WTC11 (cell line): Measurements from ENCODE around the gene HPCAL1. TPM values are rescaled to one million over a fixed set of nuclear protein-coding genes. Genes with fewer than 3 reads are reported as not detected.
A peak's percentile ranks its signal among the peaks of the same experiment; 100 is the strongest.

Experiments
- ATAC-seq: fragments of 200-7000 bp; cut with Tn5 transposase; 2 replicates; pipeline ENCODE4 v1.10.0; 2021; ENCODE audit warnings: mild to moderate bottlenecking, moderate library complexity
- CTCF ChIA-PET: fragments of 300-600 bp; sonication (Branson Sonifier 250); formaldehyde crosslinking; loops from one replicate; lab custom pipeline; 2021; ENCODE audit warnings: antibody characterized with exemption; lab: Charles Lee
- POLR2A ChIA-PET: fragments of 350-600 bp; sonication (Branson Sonifier 250); formaldehyde crosslinking; loops from one replicate; lab custom pipeline; 2021; ENCODE audit warnings: antibody characterized with exemption; lab: Charles Lee
- DNase-seq: peaks from one replicate; pipeline ENCODE4 v3.0.0; 2021; ENCODE audit warnings: low spot score
- H3K27ac Mint-ChIP-seq: 2 replicates; pipeline ENCODE4 v1.8.0; 2021; ENCODE audit warnings: mixed read lengths
- H3K27me3 Mint-ChIP-seq: 2 replicates; pipeline ENCODE4 v1.8.0; 2021; ENCODE audit warnings: low read depth, mild to moderate bottlenecking, moderate library complexity, mixed read lengths
- H3K36me3 Mint-ChIP-seq: 2 replicates; pipeline ENCODE4 v1.8.0; 2021; ENCODE audit warnings: mixed read lengths
- H3K4me1 Mint-ChIP-seq: 2 replicates; pipeline ENCODE4 v1.8.0; 2022; ENCODE audit warnings: mixed read lengths
- H3K4me3 Mint-ChIP-seq: 2 replicates; pipeline ENCODE4 v1.8.0; 2021; ENCODE audit warnings: mild to moderate bottlenecking, moderate library complexity, mixed read lengths
- H3K9me3 Mint-ChIP-seq: 2 replicates; pipeline ENCODE4 v1.8.0; 2021; ENCODE audit warnings: mixed read lengths
- AR ChIP-seq: fragments of 250-450 bp; sonication (Bioruptor Pico); IDR thresholded peaks from 2 replicates; pipeline ENCODE4 v1.9.0; 2021; ENCODE audit warnings: mild to moderate bottlenecking
- ATF3 ChIP-seq: sonication (generic); formaldehyde crosslinking; conservative IDR thresholded peaks from 2 replicates; pipeline ENCODE4 v1.8.1; 2022; ENCODE audit warnings: mild to moderate bottlenecking, missing genetic modification reagents
- E2F1 ChIP-seq: sonication (generic); formaldehyde crosslinking; IDR thresholded peaks from 2 replicates; pipeline ENCODE4 v1.8.0; 2022; ENCODE audit warnings: mild to moderate bottlenecking, missing genetic modification reagents
- ELF4 ChIP-seq: sonication (generic); formaldehyde crosslinking; IDR thresholded peaks from 2 replicates; pipeline ENCODE4 v1.8.1; 2022; ENCODE audit warnings: low read depth, mild to moderate bottlenecking, moderate library complexity, missing genetic modification reagents
- EMX1 ChIP-seq: fragments of 250-450 bp; sonication (Bioruptor Pico); IDR thresholded peaks from 2 replicates; pipeline ENCODE4 v1.8.0; 2021; ENCODE audit warnings: mild to moderate bottlenecking
- ESRRA ChIP-seq: sonication (generic); formaldehyde crosslinking; IDR thresholded peaks from 2 replicates; pipeline ENCODE4 v1.8.1; 2022; ENCODE audit warnings: mild to moderate bottlenecking, missing genetic modification reagents, borderline replicate concordance
- ETV6 ChIP-seq: sonication (generic); formaldehyde crosslinking; IDR thresholded peaks from 2 replicates; pipeline ENCODE4 v1.8.1; 2022; ENCODE audit warnings: mild to moderate bottlenecking, missing genetic modification reagents
- GRHL2 ChIP-seq: fragments of 250-450 bp; sonication (Bioruptor Pico); IDR thresholded peaks from 2 replicates; pipeline ENCODE4 v1.8.0; 2022; ENCODE audit warnings: mild to moderate bottlenecking, moderate library complexity; ENCODE audit not compliant: insufficient replicate concordance, severe bottlenecking
- HMGA2 ChIP-seq: fragments of 250-450 bp; sonication (Bioruptor Pico); IDR thresholded peaks from 2 replicates; pipeline ENCODE4 v1.4.0; 2021; ENCODE audit warnings: mild to moderate bottlenecking, moderate library complexity
- HMGXB4 ChIP-seq: sonication (generic); formaldehyde crosslinking; IDR thresholded peaks from 2 replicates; pipeline ENCODE4 v1.8.1; 2023; ENCODE audit warnings: mild to moderate bottlenecking, moderate library complexity, missing genetic modification reagents
- MXD4 ChIP-seq: fragments of 250-450 bp; sonication (Bioruptor Pico); IDR thresholded peaks from 2 replicates; pipeline ENCODE4 v1.8.0; 2021; ENCODE audit warnings: mild to moderate bottlenecking, moderate library complexity, borderline replicate concordance
- NFATC4 ChIP-seq: fragments of 250-450 bp; sonication (Bioruptor Pico); IDR thresholded peaks from 2 replicates; pipeline ENCODE4 v1.9.0; 2021; ENCODE audit warnings: mild to moderate bottlenecking
- STAT6 ChIP-seq: sonication (generic); formaldehyde crosslinking; conservative IDR thresholded peaks from 2 replicates; pipeline ENCODE4 v1.8.1; 2023; ENCODE audit warnings: mild to moderate bottlenecking, low read depth, missing genetic modification reagents, moderate library complexity
- ZNF138 ChIP-seq: sonication (generic); formaldehyde crosslinking; conservative IDR thresholded peaks from 2 replicates; pipeline ENCODE4 v1.8.1; 2022; ENCODE audit warnings: mild to moderate bottlenecking, moderate library complexity, missing genetic modification reagents
- ZNF416 ChIP-seq: fragments of 250-450 bp; sonication (Bioruptor Pico); IDR thresholded peaks from 2 replicates; pipeline ENCODE4 v1.9.0; 2021; ENCODE audit warnings: mild to moderate bottlenecking, inconsistent platforms
- ZNF532 ChIP-seq: fragments of 250-450 bp; sonication (Bioruptor Pico); IDR thresholded peaks from 2 replicates; pipeline ENCODE4 v1.9.0; 2021; ENCODE audit warnings: mild to moderate bottlenecking, borderline replicate concordance
- total RNA-seq: library from RNA; stranded (reverse); gene quantifications from 3 replicates; pipeline ENCODE4 v1.2.3, GENCODE V29; 2021

The HPCAL1 gene
- total RNA-seq, 1 experiment from 2014 or later: 11.8 TPM

- H3K27ac Mint-ChIP-seq: no peak overlapping the region
- no peaks in the 10 kb centered on the region for H3K36me3 Mint-ChIP-seq
- DNase-seq: peak; percentile 48
- no peak for ATAC-seq
- H3K27me3 Mint-ChIP-seq: peaks cover 54% of the 10 kb centered on the region
- CTCF ChIA-PET: interaction anchor here (0.7 to 6.7 kb wide), 27 partner anchors 9 to 251 kb away, joined by 3 to 100 read pairs (median 4); no protein-coding TSS in a partner anchor
- peak overlapping the region; percentile 84 for H3K4me3 Mint-ChIP-seq
- POLR2A ChIA-PET: interaction anchor here (1.1 kb wide), 1 partner anchor 60 kb away, joined by 3 read pairs; no protein-coding TSS in a partner anchor
- H3K4me1 Mint-ChIP-seq: peaks cover 22% of the 10 kb centered on the region
- H3K9me3 Mint-ChIP-seq: peaks cover 2% of the 10 kb centered on the region
- TF ChIP-seq HMGXB4 (CRISPR knock-in tag) (peak; percentile 4; the same call in 1 of the 2 replicates), ELF4 (CRISPR knock-in tag) (no peak)
Observed at GRCh38 chr2:10303694-10304378, 1.1 kb downstream of the HPCAL1 start.

GRCh38 chr2:10304458-10305253 is 2.0 kb downstream of the HPCAL1 start:
- CTCF ChIA-PET: interaction anchor here (0.8 to 6.7 kb wide), 16 partner anchors 10 to 163 kb away, joined by 3 to 100 read pairs (median 4); no protein-coding TSS in a partner anchor
- Mint-ChIP-seq H3K27me3 (peaks cover 54% of the 10 kb centered on the region), H3K4me3 (peak overlapping the region; percentile 80), H3K9me3 (no peaks in the 10 kb centered on the region), H3K36me3 (no peaks in the 10 kb centered on the region), H3K4me1 (peaks cover 22% of the 10 kb centered on the region), H3K27ac (no peak overlapping the region)
- POLR2A ChIA-PET: interaction anchor here (1.1 kb wide), 1 partner anchor 59 kb away, joined by 3 read pairs; no protein-coding TSS in a partner anchor
- ATAC-seq (no peak), DNase-seq (no peak)
- TF ChIP-seq E2F1 (CRISPR knock-in tag): no peak
- no peak for TF ChIP-seq ZNF416
- no peak for TF ChIP-seq GRHL2 (CRISPR knock-in tag)
- no peak for TF ChIP-seq ESRRA
- no peak for TF ChIP-seq AR (CRISPR knock-in tag)
- no peak for TF ChIP-seq ZNF138 (CRISPR knock-in tag)
- TF ChIP-seq NFATC4 (CRISPR knock-in tag): no peak
- no peak for TF ChIP-seq ZNF532 (CRISPR knock-in tag)
- no peak for TF ChIP-seq EMX1 (CRISPR knock-in tag)
- TF ChIP-seq HMGA2 (CRISPR knock-in tag): no peak
- no peak for TF ChIP-seq MXD4
- no peak for TF ChIP-seq ATF3
- no peak for TF ChIP-seq STAT6 (CRISPR knock-in tag)
- no peak for TF ChIP-seq ETV6
